Spleen (tissue), 7 donors: ENCODE results near the gene VCP.

Experiments used
- POLR2AphosphoS5 ChIP-seq, 3 donors: sonication (generic); formaldehyde crosslinking; IDR thresholded peaks; one replicate each; pipeline ENCODE4 v1.5.1; 2017; ENCODE audit warnings: antibody characterized with exemption in 3 of 3
- TF ChIP-seq, protein P1 (sequence below), 11 experiments: fragments of 200-600 bp in 7 of 11; fragments of 450-650 bp in 4 of 11; sonication (generic) in 4 of 11; IDR thresholded peaks in 8 of 11; conservative IDR thresholded peaks in 3 of 11; 1 replicate in 7 of 11; 2 replicates in 4 of 11; pipeline versions ENCODE4 v1.4.0 to v1.8.0; 2016 to 2021; ENCODE audit warnings: antibody characterized with exemption in 11 of 11, inconsistent platforms in 4 of 11, mild to moderate bottlenecking in 1 of 11
- donor health status: DM: no; HTN: no; CAD: no; lungs with moderate emphysema.
- donor health status: DM: no; HTN: no; CAD: no.
- donor health status: DM: no; HTN: no; CAD: no.

DNA sequence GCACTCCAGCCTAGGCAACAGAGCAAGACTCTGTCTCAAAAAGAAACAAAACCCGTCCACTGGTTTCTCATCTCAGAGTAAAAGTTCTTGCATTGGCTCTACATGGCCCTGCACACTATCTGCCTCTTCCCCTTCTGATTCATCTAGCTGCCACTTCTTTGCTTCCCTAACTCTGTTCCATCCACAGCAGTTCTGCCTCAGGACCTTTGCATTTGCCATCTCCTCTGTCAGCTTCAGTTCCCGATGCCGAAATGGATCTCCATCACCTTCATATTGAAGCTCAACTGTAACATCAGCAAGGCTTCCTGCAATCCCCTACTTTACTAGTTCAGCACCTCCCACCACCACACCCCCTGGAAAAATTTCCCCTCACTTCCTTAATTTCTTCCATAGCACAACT lies 25.1 kb upstream of the VCP start:
- no peak for TF ChIP-seq POLR2AphosphoS5 (IDR thresholded peaks at IDR 0.05)
- TF ChIP-seq, protein P1, sequence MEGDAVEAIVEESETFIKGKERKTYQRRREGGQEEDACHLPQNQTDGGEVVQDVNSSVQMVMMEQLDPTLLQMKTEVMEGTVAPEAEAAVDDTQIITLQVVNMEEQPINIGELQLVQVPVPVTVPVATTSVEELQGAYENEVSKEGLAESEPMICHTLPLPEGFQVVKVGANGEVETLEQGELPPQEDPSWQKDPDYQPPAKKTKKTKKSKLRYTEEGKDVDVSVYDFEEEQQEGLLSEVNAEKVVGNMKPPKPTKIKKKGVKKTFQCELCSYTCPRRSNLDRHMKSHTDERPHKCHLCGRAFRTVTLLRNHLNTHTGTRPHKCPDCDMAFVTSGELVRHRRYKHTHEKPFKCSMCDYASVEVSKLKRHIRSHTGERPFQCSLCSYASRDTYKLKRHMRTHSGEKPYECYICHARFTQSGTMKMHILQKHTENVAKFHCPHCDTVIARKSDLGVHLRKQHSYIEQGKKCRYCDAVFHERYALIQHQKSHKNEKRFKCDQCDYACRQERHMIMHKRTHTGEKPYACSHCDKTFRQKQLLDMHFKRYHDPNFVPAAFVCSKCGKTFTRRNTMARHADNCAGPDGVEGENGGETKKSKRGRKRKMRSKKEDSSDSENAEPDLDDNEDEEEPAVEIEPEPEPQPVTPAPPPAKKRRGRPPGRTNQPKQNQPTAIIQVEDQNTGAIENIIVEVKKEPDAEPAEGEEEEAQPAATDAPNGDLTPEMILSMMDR (IDR thresholded peaks at IDR 0.05 in 8 of 11, conservative IDR thresholded peaks at IDR 0.05 in 3 of 11): no peak
